ENCODE results near the gene ACTRT3. TPM values are rescaled to one million over a fixed set of nuclear protein-coding genes. Genes with fewer than 3 reads are reported as not detected.

Gene ACTRT3
- total and polyA plus RNA-seq, 2 donors (not counting 3 experiments of a cell fraction or from before 2014, with no cell fraction given), result 2.6 to 3.3 TPM

GRCh38 chr3:169790687-169791429 lies 21.5 kb upstream of the ACTRT3 start:
- H2AFZ ChIP-seq (ENCODE audit: low read depth, low read length), result no peak overlapping the region
- no peaks in the 10 kb centered on the region for H3K9me3 ChIP-seq (replicated peaks; ENCODE audit: control insufficient read depth, insufficient read depth, low read length)
- H3K4me1 ChIP-seq (ENCODE audit: control insufficient read depth, extremely low read depth, insufficient read depth, low read length), result no peaks in the 10 kb centered on the region
- intact Hi-C loops (cut with micrococcal nuclease), result no loop called here
- no peaks in the 10 kb centered on the region for H3K9me1 ChIP-seq (replicated peaks; ENCODE audit: control insufficient read depth, extremely low read depth, insufficient read depth, low read length)
- H3K79me2 ChIP-seq (ENCODE audit: control insufficient read depth, insufficient read depth, low read length), result no peaks in the 10 kb centered on the region
- ChIA-PET POLR2A (interaction anchor here (0.6 kb wide), 1 partner anchor 299 kb away, joined by 6 read pairs; no protein-coding TSS in a partner anchor), CTCF (no interaction called here)
- H3K36me3 ChIP-seq (ENCODE audit: control insufficient read depth in 2 of 2, extremely low read depth in 1 of 2, insufficient read depth in 2 of 2, low read length in 2 of 2), result peaks cover 5 to 9% of the 10 kb centered on the region in 2 experiments
- no peak overlapping the region for H3K9ac ChIP-seq (replicated peaks; ENCODE audit: extremely low read depth, insufficient read depth, low read length)
- FAIRE-seq, result no peak
- no peak for TF ChIP-seq POLR2AphosphoS5 (IDR thresholded peaks at IDR 0.05; ENCODE audit: insufficient read depth, low read depth, low read length)
- no peak for TF ChIP-seq MYC (IDR thresholded peaks at IDR 0.05; ENCODE audit: low read depth, low read length)
- TF ChIP-seq EZH2 (IDR thresholded peaks at IDR 0.05; ENCODE audit: borderline replicate concordance, low read depth, low read length, severe bottlenecking), result no peak
- TF ChIP-seq JUN (IDR thresholded peaks at IDR 0.05; ENCODE audit: borderline replicate concordance, insufficient read depth, insufficient read length, low read depth), result no peak
- TF ChIP-seq GATA2 (IDR thresholded peaks at IDR 0.05; ENCODE audit: insufficient read depth, insufficient read length, low read depth, low read length), result no peak
- peak; percentile 26 for TF ChIP-seq POLR2A (IDR thresholded peaks at IDR 0.05; ENCODE audit: low read depth, low read length)
- dilution Hi-C loops (cut with MboI; ENCODE audit: extremely low pct_ligation_motif_present, low sequenced_read_pairs), result no loop called here
- H4K20me1 ChIP-seq (replicated peaks; ENCODE audit: control insufficient read depth, extremely low read depth, insufficient read depth, low read length), result no peaks in the 10 kb centered on the region
- H3K27ac ChIP-seq (ENCODE audit: insufficient read depth, low read depth, low read length), result no peak overlapping the region
- no peak overlapping the region for H3K4me2 ChIP-seq (ENCODE audit: insufficient read depth, low read length)
- no peak overlapping the region for H3K4me3 ChIP-seq (replicated peaks in 1 of 3; ENCODE audit: insufficient read depth in 1 of 3, low read depth in 1 of 3, low read length in 3 of 3)
- H3K27me3 ChIP-seq (ENCODE audit: control insufficient read depth in 2 of 2, insufficient read depth in 2 of 2, low read length in 2 of 2), result no peaks in the 10 kb centered on the region
- no peak for DNase-seq (ENCODE audit: low read depth, low spot score)
- BruUV-seq (replicated peaks), result no TSS peak

- Histone ChIP-seq H3K79me2 (ENCODE audit: control insufficient read depth, insufficient read depth, low read length) (no peaks in the 10 kb centered on the region), H3K27me3 (ENCODE audit: control insufficient read depth in 2 of 2, insufficient read depth in 2 of 2, low read length in 2 of 2) (no peaks in the 10 kb centered on the region), H3K27ac (ENCODE audit: insufficient read depth, low read depth, low read length) (no peak overlapping the region), H3K4me3 (replicated peaks in 1 of 3; ENCODE audit: insufficient read depth in 1 of 3, low read depth in 1 of 3, low read length in 3 of 3) (no peak overlapping the region), H3K4me2 (ENCODE audit: insufficient read depth, low read length) (no peak overlapping the region), H3K9me1 (replicated peaks; ENCODE audit: control insufficient read depth, extremely low read depth, insufficient read depth, low read length) (no peaks in the 10 kb centered on the region), H3K9ac (replicated peaks; ENCODE audit: extremely low read depth, insufficient read depth, low read length) (no peak overlapping the region), H4K20me1 (replicated peaks; ENCODE audit: control insufficient read depth, extremely low read depth, insufficient read depth, low read length) (no peaks in the 10 kb centered on the region), H3K36me3 (ENCODE audit: control insufficient read depth in 2 of 2, extremely low read depth in 1 of 2, insufficient read depth in 2 of 2, low read length in 2 of 2) (peaks cover 5 to 12% of the 10 kb centered on the region in 2 experiments), H3K9me3 (replicated peaks; ENCODE audit: control insufficient read depth, insufficient read depth, low read length) (no peaks in the 10 kb centered on the region), H3K4me1 (ENCODE audit: control insufficient read depth, extremely low read depth, insufficient read depth, low read length) (no peaks in the 10 kb centered on the region), H2AFZ (ENCODE audit: low read depth, low read length) (no peak overlapping the region)
- FAIRE-seq, result no peak
- intact Hi-C loops (cut with micrococcal nuclease), result no loop called here
- ChIA-PET CTCF (no interaction called here), POLR2A (interaction anchor here (0.6 kb wide), 1 partner anchor 300 kb away, joined by 6 read pairs; no protein-coding TSS in a partner anchor)
- BruUV-seq (replicated peaks), result no TSS peak
- DNase-seq (ENCODE audit: low read depth, low spot score), result no peak
- dilution Hi-C loops (cut with MboI; ENCODE audit: extremely low pct_ligation_motif_present, low sequenced_read_pairs), result no loop called here
- no peak for TF ChIP-seq MYC (IDR thresholded peaks at IDR 0.05; ENCODE audit: low read depth, low read length)
- TF ChIP-seq POLR2AphosphoS5 (IDR thresholded peaks at IDR 0.05; ENCODE audit: insufficient read depth, low read depth, low read length), result no peak
- no peak for TF ChIP-seq CTCF (IDR thresholded peaks at IDR 0.05; ENCODE audit: extremely low read depth in 1 of 2, insufficient read depth in 1 of 2, low read depth in 1 of 2, low read length in 2 of 2)
Measured at GRCh38 chr3:169790219-169790618, 20.9 kb upstream of the ACTRT3 start.
